ENCODE data around the gene CBX4.
"Not testable (repeated sequence)": the region's sequence is repeated elsewhere in the genome, so short reads cannot be mapped to it uniquely, and the experiment has no call there.

Gene CBX4

DNA sequence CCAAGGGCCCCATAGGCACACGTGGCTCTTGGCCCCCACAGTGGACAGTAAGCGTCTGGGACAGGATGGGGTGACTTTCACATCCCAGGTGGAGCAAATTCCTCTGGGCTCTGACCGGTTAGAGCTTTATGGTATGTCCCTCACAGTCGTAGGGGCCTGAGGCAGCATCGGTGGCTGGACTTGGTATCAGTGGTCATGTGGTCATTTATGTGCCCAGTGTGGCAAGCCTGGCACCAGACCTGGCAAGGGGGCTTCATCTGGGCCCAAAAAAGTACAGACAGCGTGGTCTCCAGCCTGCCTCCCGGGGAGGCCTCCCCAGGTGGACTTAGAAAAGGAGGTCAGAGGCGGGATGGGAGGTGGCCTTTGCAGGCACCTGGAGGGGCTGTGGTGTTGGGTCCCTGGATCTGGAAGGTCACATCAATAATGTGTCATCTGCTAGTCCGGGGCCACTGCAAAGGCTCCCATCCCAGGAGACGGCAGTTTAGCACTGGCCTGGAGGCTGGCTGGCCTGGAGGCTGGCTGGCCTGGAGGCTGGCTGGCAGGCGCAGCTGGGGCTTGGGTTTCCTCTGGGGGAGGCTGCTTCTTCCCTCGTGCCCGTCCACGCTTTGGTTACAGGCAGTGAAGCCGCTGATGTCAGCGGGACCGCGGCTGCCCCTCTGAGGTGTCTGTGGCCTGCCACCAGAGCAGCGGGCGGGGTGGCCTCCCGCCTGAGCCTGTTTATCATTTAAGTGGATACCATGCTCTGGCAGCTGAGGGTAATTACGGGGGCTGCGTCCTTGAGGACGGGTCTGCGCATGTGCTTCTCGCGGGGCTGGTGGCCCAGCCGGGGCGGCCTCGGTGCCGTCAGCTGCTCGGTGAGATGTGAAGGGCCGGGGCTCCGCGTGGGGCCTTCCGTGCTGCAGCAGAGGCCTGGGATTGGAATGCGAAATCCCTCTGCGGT is 20.7 kb upstream of the CBX4 start:
- DNase-seq = no peak

DNA sequence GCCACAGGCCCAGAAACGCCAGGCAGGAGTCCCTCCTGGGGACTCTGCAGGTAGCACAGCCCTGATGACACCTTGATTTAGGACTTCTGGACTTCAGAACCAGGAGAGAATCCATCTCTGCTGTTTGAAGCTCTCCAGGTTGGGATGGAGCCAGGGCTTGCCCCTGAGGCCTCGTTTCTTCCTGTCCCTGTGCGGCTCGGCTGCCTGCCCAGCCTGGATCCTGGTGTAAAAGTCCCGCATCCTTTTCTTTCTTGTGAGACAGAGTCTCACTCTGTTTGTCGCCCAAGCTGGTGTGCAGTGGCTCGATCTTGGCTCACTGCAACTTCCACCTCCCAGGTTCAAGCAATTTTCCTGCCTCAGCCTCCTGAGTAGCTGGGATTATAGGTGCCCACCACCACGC is 17.9 kb upstream of the CBX4 start:
- DNase-seq = no peak

DNA sequence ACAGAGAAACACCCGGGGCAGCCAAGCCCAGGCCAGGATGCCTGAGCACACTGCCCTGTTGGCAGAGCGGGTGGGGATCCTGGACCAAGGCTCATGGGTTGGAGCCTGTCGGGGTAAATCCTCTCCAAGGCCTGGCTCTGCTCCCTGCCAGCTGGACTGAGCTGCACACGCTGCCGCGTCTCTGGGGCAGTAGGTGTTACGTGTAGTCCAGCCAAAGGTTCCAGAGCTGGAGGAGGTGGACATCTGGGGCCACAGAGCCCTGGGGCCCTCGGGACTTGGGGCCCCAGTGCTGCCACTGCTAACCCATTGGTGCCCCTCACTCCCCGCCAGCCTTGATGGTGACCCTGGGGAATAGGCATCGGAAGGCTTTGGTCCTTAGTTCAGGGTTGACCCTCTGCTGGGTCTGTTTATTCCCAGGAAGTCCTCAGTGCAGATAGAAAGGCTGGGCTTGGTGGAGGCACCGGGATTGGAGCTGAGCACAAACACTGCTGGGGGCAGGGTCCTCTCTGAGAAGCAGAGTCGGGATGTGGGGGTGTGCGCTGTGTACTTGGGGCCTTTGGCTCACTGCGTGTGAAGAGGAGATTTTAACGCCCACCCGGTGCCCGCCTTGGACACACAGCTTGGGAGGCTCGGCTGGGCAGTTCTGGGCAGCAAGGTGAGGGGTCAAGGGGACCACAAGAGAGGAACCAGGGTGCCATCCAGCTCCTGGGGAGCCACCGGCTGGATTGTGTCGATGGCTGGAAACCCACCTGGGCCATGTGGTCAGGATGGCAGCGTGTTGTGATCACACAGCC is 16.3 kb upstream of the CBX4 start:
- no peak for DNase-seq

GRCh38 chr17:79854080-79855060 is 15.1 kb upstream of the CBX4 start:
- DNase-seq = no peak

DNA sequence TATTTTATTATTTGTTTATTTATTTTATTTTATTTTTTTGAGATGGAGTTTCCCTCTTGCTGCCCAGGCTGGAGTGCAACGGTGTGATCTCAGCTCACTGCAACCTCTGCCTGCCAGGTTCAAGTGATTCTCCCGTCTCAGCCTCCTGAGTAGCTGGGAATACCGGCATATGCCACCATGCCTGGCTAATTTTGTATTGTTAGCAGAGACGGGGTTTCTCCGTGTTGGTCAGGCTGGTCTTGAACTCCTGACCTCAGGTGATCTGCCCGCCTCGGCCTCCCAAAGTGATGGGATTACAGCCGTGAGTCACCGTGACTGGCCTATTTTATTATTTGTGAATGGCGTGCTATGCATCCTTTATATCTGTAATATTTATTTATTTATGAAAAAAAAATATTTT is 13.9 kb upstream of the CBX4 start:
- DNase-seq = not testable (repeated sequence)

GRCh38 chr17:79852748-79853147 is 13.5 kb upstream of the CBX4 start:
- DNase-seq = no peak

DNA sequence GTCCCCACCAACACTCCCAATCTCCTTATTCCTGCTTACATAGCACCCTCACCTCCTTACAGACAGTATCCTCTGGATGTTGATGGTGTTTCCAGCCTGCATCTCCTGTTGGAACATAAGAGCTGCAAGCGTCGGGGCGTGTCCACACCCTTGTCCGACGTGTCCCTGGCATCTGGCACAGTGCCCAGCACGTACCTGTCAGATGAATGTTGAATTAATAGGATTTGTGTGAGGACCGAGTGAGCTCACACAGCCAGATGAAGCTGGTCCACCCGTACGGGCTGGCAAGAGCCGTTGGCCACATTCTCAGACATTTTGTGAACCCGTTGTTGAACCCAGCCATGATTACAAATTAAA is 12.2 kb upstream of the CBX4 start:
- no peak for DNase-seq

GRCh38 chr17:79850571-79851460 is 11.6 kb upstream of the CBX4 start:
- peak; percentile 44 for DNase-seq

GRCh38 chr17:79849953-79850352 is 10.7 kb upstream of the CBX4 start:
- no peak for DNase-seq

- DNase-seq = no peak
Observed at GRCh38 chr17:79848370-79848766, 9.1 kb upstream of the CBX4 start.

GRCh38 chr17:79847698-79848369 is 8.6 kb upstream of the CBX4 start:
- no peak for DNase-seq

DNA sequence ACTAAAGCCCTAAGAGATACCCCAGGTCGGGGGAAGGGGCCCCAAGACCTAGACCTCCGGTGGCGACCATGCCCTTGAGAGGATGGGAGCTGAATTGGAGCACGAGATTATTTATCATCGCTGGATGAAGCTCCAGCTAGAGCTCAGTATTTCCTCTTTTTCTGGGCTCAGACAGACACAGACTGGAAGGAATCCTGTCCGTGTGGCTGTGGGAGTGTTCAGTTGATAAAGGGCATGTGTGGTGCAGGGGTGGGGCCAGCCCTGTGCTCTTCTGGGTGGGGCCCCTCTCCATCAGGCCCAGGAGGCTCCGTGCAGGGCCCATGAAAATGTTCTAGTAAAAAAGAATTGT is 6.3 kb upstream of the CBX4 start:
- DNase-seq = no peak

DNA sequence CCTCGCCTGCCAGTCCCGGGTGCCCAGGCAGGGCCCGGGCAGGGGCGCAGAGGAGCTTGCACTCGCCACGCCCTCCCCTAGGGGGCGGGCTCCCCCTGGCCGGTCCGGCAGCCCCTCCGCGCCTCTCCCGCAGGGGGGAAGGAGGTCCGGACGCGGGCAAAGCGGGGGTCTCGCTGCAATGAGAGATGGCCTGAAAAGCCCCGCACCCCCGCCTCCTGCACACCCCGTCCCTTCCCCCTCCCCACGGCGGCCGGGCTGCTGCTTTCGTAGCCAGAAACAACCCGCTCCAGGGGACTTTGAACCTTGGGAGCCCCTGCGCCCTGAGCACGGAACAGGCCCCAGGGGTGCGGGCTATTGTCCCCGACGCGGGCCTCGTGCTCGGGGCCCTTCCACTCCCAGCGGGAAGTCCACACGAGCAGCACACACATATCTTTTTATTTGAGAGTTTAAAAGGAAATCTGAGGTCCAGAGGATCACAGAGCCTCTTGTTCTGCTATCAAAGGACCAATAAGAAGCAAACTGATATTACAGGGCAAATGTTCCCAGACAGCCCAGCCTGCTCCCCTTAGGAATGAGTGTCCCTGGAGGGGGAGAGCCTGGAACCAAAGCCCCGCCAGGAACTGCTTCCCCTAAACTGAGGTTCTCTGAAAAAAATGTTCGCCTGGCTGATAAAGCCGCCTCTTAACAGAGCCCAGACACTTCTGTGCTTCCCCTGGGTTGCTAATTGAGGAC is 5.8 kb upstream of the CBX4 start:
- peak; percentile 69 for DNase-seq

DNA sequence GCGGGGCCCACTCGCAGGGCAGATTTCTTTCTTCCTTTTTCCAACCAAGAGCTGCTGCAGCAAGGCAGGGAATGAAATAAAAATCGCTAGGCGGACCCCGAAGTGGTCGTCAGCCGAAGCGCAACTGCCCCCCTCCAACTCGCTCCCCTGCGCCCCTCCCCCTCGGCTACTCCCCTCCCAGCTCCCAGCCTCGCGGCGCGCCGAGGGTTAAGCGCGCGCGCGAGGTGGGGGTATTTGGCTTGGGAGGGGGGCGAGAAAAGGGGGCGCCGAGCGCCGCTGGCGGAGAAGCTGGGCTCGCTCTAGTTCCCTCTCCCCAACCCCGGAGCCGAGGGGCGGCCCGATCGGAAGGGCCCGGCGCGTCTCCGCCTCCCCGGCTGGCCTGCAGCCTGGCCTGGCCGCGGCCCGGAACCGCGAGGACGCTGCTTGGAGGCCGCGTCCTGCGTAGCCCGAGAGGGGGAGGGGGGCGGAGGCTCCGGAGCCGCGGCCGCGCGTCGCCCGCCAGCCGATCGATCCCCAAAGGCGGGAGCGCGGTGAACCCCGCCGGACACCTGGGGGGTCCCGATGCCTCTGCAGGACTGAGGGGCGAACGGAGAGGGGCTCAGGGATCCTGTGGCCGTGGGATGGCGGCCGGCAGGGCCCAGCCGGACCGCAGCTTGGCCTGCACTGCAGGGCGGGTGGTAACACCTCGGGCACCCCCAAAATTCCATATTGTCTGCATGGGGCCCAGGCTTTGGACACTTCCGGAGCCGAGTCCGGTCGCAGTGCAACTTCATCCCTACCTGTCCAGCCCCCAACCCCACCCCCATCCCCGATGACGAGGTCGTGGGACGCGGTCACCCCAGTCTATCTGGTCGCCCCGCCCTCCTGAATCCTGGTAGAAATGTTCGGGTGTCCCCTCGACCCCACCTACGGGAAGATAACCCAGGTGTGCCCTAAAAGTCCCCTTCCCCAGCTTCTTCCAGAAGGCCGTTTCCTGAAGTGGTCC is 4.9 kb upstream of the CBX4 start:
- DNase-seq = no peak

DNA sequence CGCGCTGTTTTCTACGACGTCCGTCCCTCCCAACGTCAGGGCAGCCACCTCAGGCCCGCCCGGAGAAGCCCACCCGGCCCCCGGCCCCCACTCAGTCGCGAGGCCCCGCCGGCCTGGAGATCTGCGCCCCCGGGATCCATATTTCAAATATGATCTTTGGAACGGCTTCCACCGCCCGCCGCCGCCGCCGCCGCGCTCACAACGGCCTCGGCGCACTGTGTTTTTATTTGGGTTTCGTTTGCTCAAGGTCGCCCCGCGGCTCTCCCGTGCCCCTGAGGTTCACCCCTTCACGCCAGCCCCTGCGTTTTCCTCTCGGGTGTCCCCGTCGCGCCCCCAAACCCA is 4.2 kb upstream of the CBX4 start:
- peak; percentile 40 for DNase-seq

DNA sequence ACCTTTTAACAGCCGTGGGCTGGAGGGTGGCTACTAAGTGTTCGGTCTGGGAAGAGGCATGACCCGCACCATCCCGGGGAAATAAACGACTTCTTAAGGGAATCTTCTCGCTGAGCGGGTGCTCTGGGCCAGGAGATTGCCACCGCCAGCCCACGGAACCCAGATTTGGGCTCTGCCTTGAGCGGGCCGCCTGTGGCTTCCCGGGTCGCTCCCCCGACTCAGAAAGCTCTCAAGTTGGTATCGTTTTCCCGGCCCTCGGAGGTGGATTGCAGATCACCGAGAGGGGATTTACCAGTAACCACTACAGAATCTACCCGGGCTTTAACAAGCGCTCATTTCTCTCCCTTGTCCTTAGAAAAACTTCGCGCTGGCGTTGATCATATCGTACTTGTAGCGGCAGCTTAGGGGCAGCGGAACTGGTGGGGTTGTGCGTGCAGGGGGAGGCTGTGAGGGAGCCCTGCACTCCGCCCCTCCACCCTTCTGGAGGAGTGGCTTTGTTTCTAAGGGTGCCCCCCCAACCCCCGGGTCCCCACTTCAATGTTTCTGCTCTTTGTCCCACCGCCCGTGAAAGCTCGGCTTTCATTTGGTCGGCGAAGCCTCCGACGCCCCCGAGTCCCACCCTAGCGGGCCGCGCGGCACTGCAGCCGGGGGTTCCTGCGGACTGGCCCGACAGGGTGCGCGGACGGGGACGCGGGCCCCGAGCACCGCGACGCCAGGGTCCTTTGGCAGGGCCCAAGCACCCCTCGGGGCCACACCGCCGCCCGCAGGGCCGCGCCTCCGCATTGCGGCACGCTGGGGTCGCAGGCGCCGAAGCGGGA is 3.6 kb upstream of the CBX4 start:
- peak; percentile 51 for DNase-seq

- no peak for DNase-seq
Observed at GRCh38 chr17:79842136-79842655, 3.0 kb upstream of the CBX4 start.

Data from stimulated activated CD8-positive, alpha-beta memory T cell treated with anti-CD3 and anti-CD28 coated beads, Interleukin-4, amount 100 ng/mL, for 48 hours (primary cell).